Ascending aorta (tissue), 2 donors: ENCODE results near the gene PRKCB. TPM values are rescaled to one million over a fixed set of nuclear protein-coding genes. Genes with fewer than 3 reads are reported as not detected.
"Not testable (repeated sequence)": the region's sequence is repeated elsewhere in the genome, so short reads cannot be mapped to it uniquely, and the experiment has no call there.

Experiments used
- DNase-seq, 2 donors: peaks; one replicate each; pipeline ENCODE4 v3.0.0-alpha.2; 2019; ENCODE audit warnings: low spot score in 2 of 2
- H3K27ac ChIP-seq, 2 donors: fragments of 200-600 bp; sonication (generic); one replicate each; pipeline ENCODE4 v1.5.1; 2016 to 2017; ENCODE audit warnings: mild to moderate bottlenecking in 1 of 2
- H3K27me3 ChIP-seq: fragments of 200-600 bp; sonication (generic); one replicate; pipeline ENCODE4 v1.5.1; 2017
- H3K36me3 ChIP-seq, 2 donors: fragments of 200-600 bp; sonication (generic); one replicate each; pipeline ENCODE4 v1.5.1; 2016
- H3K4me1 ChIP-seq, 2 donors: fragments of 200-600 bp; sonication (generic); one replicate each; pipeline ENCODE4 v1.5.1; 2016 to 2017; ENCODE audit warnings: mild to moderate bottlenecking in 1 of 2
- H3K4me3 ChIP-seq, 2 donors: fragments of 200-600 bp; sonication (generic); one replicate each; pipeline ENCODE4 v1.5.1; 2016 to 2017; ENCODE audit warnings: mild to moderate bottlenecking in 1 of 2
- H3K9me3 ChIP-seq, 2 donors: fragments of 200-600 bp; sonication (generic); one replicate each; pipeline ENCODE4 v1.5.1; 2016
- intact Hi-C: fragments of 100-400 bp; cut with DNase I; formaldehyde crosslinking; loops from one replicate; pipeline ENCODE4 v1.15.1; 2023
- total RNA-seq: library from RNA; depleted of rRNA; stranded (reverse); fragments of >200 nt; gene quantifications from one replicate; pipeline ENCODE4 v1.1.0, GENCODE V29; 2016
- TF ChIP-seq, protein P1 (sequence below), 3 experiments: fragments of 200-600 bp in 2 of 3; fragments of 450-650 bp in 1 of 3; sonication (generic) in 2 of 3; IDR thresholded peaks; one replicate each; pipeline ENCODE4 v1.5.1; 2016 to 2019; ENCODE audit warnings: antibody characterized with exemption in 3 of 3, mild to moderate bottlenecking in 1 of 3, moderate library complexity in 1 of 3

PRKCB gene
- total RNA-seq, 1 donor from 2014 or later: 1.2 TPM

DNA sequence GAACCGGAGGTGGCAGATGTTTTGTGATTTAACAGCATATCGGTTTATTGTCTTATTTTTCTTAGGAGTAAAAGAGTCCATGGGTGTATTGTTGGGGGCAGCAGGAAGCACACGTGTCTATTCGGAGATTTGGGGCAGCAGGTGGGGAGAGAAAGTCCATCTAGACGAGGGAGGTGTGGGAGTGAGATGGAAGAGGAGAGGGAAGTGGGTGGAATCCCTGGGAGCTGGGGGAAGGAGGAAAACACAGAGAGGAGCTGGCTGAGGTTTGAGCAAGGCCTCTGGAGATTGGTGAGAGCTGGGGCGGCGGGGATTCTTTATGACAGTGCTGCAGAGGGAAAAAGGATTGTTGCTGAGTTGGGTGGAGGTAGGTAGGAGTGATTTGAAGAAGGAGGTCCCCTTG is 72.1 kb downstream of the PRKCB start:
- intact Hi-C loops: no loop called here

DNA sequence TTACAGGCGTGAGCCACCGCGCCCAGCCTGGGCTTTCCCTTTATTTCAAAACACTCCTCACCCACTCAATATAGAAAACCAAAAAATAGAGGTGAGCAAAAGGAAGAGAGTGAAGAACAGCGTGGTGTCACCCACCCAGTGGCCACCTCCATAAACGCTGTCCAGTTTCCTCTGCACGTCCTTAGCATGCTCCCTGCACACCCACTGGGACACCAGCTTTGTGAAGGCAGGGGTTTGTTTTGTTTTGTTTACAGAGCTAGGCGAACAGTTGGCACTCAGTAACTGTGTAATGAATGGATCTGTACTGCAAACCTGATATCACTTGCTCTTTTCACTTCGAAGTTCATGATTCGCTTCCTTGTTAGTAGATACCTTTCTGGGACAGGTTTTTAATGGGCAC is 73.0 kb downstream of the PRKCB start:
- H3K27me3 ChIP-seq: no peaks in the 10 kb centered on the region
- H3K4me3 ChIP-seq: no peak overlapping the region
- TF ChIP-seq, protein P1, sequence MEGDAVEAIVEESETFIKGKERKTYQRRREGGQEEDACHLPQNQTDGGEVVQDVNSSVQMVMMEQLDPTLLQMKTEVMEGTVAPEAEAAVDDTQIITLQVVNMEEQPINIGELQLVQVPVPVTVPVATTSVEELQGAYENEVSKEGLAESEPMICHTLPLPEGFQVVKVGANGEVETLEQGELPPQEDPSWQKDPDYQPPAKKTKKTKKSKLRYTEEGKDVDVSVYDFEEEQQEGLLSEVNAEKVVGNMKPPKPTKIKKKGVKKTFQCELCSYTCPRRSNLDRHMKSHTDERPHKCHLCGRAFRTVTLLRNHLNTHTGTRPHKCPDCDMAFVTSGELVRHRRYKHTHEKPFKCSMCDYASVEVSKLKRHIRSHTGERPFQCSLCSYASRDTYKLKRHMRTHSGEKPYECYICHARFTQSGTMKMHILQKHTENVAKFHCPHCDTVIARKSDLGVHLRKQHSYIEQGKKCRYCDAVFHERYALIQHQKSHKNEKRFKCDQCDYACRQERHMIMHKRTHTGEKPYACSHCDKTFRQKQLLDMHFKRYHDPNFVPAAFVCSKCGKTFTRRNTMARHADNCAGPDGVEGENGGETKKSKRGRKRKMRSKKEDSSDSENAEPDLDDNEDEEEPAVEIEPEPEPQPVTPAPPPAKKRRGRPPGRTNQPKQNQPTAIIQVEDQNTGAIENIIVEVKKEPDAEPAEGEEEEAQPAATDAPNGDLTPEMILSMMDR (IDR thresholded peaks at IDR 0.05): no peak
- no peaks in the 10 kb centered on the region for H3K36me3 ChIP-seq
- intact Hi-C loops: no loop called here
- H3K4me1 ChIP-seq: peaks cover 0 to 10% of the 10 kb centered on the region in 2 donors
- H3K9me3 ChIP-seq: no peaks in the 10 kb centered on the region
- H3K27ac ChIP-seq: no peak overlapping the region
- no peak for DNase-seq

More for the DNA sequence above, 72.1 kb downstream of the PRKCB start:
- peaks cover 0 to 10% of the 10 kb centered on the region in 2 donors for H3K4me1 ChIP-seq
- no peaks in the 10 kb centered on the region for H3K27me3 ChIP-seq
- no peak overlapping the region for H3K27ac ChIP-seq
- TF ChIP-seq, protein P1 (IDR thresholded peaks at IDR 0.05): no peak
- no peak for DNase-seq
- no peaks in the 10 kb centered on the region for H3K9me3 ChIP-seq
- no peaks in the 10 kb centered on the region for H3K36me3 ChIP-seq
- H3K4me3 ChIP-seq: no peak overlapping the region

DNA sequence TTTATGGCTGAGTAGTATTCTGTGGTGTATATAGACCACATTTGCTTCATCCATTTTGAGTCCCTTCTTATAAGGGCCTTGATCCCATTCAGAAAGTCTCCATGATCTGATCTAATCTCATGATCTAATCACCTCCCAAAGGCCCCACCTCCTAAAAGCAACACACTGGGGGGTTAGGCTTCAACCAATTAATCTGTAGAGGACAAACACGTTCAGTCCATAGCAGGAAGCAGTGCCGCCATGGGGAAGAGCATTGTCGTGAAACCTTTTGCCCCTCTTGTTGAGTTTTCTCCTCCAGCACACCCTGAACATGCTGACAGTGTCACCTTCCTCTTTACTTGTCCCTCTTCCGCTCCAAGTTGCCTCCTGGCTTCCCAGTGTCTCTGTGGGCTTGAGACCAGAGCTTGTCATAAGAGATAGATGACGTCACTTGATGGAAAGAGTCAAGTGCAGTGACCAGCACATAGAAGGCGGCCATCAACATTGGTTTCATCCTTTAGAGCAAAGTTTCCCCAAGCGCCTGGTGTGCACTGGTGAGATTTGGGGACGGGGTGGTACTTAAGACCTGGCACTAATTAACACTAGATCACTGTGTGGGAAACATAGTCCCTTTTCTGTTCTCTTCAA is 74.1 kb downstream of the PRKCB start:
- H3K36me3 ChIP-seq: no peaks in the 10 kb centered on the region
- no peak for DNase-seq
- peaks cover 0 to 6% of the 10 kb centered on the region in 2 donors for H3K4me1 ChIP-seq
- no peaks in the 10 kb centered on the region for H3K9me3 ChIP-seq
- no peaks in the 10 kb centered on the region for H3K27me3 ChIP-seq
- H3K4me3 ChIP-seq: no peak overlapping the region
- intact Hi-C loops: no loop called here
- H3K27ac ChIP-seq: no peak overlapping the region
- TF ChIP-seq, protein P1 (IDR thresholded peaks at IDR 0.05): no peak

DNA sequence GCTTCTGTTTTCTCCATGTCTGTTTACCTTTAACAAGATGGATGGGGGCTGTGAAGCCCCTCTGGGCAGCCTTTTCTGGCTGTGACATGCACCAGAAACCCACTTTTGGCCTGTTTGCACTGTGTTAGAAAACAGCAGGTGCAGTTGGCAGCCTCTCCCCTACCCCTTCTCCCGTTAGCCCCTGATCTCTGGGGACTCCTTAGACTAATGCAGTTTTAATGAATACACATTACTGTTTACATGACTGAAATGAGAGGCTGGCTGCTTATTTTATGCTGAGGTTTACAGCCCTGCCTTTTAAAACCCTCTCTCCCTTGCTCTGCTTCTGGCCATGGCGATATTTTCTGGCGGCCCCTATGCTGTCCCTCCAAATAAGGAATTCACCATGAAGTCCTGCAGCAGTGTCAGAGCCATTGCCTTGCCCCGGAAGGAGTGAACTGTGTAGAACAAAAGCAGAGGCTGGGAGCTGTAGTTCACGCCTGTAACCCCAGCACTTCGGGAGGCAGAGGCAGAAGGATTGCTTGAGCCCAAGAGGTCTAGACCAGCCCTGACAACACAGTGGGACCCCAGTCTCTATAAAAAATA is 79.3 kb downstream of the PRKCB start:
- TF ChIP-seq, protein P1 (IDR thresholded peaks at IDR 0.05): no peak
- Histone ChIP-seq H3K36me3 (no peaks in the 10 kb centered on the region), H3K9me3 (no peaks in the 10 kb centered on the region), H3K4me1 (no peaks in the 10 kb centered on the region), H3K27me3 (no peaks in the 10 kb centered on the region), H3K4me3 (no peak overlapping the region), H3K27ac (no peak overlapping the region)
- intact Hi-C loops: no loop called here
- no peak for DNase-seq

DNA sequence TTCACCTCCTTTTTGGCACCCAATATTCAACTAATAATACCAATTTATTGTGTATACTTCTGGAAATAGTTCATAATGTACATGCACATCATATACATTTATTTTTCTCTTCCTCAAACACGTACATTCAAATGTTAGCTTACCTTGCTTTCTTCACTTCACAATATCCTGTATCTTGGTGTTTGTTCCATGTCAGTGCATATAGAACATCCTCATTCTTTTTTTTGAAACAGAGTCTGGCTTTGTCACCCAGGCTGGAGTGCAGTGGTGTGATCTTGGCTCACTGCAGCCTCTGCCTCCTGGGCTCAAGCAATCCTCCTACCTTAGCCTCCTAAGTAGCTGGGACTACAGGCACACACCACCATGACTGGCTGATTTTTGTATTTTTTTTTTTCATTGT is 80.8 kb downstream of the PRKCB start:
- H3K4me3 ChIP-seq, H3K4me1 ChIP-seq, intact Hi-C loops, DNase-seq, H3K27ac ChIP-seq, H3K9me3 ChIP-seq, H3K27me3 ChIP-seq, H3K36me3 ChIP-seq: not testable (repeated sequence)

DNA sequence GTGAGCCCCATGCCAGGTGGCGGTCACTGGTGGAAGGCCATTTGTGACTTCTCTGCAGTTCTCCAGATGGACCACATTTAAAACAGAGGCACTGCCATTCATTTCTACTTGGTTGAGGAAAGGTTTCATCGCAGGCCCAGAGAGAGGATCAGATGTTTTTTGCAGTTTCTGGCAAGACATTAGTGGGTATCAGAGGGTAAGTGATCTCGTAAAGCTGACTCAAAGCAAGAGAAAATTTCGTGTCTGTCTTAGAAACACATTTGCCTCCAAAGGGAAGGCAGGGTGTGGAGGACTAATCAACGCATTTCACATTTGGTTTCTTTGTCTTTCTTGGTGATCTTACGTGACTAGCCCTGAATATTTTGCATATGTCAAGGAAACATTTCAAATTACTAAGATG is 81.8 kb downstream of the PRKCB start:
- Histone ChIP-seq H3K36me3 (no peaks in the 10 kb centered on the region), H3K27me3 (no peaks in the 10 kb centered on the region), H3K4me1 (no peaks in the 10 kb centered on the region), H3K9me3 (no peaks in the 10 kb centered on the region), H3K4me3 (no peak overlapping the region), H3K27ac (no peak overlapping the region)
- TF ChIP-seq, protein P1 (IDR thresholded peaks at IDR 0.05): no peak
- DNase-seq: no peak
- intact Hi-C loops: no loop called here
